IMR-90 (cell line): ENCODE results near the gene PTGER2. TPM values are rescaled to one million over a fixed set of nuclear protein-coding genes. Genes with fewer than 3 reads are reported as not detected.

ENCODE experiments used
- ATAC-seq: fragments of 200-7000 bp; cut with Tn5 transposase; 2 replicates; pipeline ENCODE4 v1.9.1; 2020; ENCODE audit warnings: low read depth, mild to moderate bottlenecking, moderate library complexity
- BruUV-seq: library from RNA; stranded (reverse); fragments of 400-500 nt; replicated peaks from 2 replicates; lab custom pipeline; 2021; lab: Mats Ljungman, UMichigan
- CTCF ChIA-PET: fragments of 300-600 bp; formaldehyde crosslinking; extraction: SDS; loops from one replicate; lab custom pipeline; 2021; ENCODE audit warnings: antibody characterized with exemption; lab: Yijun Ruan, JAX
- POLR2A ChIA-PET: fragments of 300-600 bp; sonication (Branson Sonifier 250); formaldehyde crosslinking; loops from one replicate; lab custom pipeline; 2022; ENCODE audit warnings: antibody characterized with exemption; ENCODE audit not compliant: unreplicated experiment; lab: Charles Lee
- DNase-seq: peaks from one replicate; pipeline ENCODE4 v3.0.0; 2013
- H2AFZ ChIP-seq: replicated peaks from 2 replicates; pipeline ENCODE3; 2013; ENCODE audit warnings: low read length, mild to moderate bottlenecking; ENCODE audit not compliant: poor library complexity
- H2AK5ac ChIP-seq: 2 replicates; pipeline ENCODE4 v1.6.1; 2013; ENCODE audit warnings: low read depth, low read length, inconsistent platforms
- H2AK9ac ChIP-seq: replicated peaks from 2 replicates; pipeline ENCODE3; 2013; ENCODE audit warnings: mild to moderate bottlenecking, low read depth, low read length, moderate library complexity; ENCODE audit not compliant: poor library complexity
- H2BK120ac ChIP-seq: 2 replicates; pipeline ENCODE4 v1.6.1; 2013; ENCODE audit warnings: low read depth, low read length, inconsistent platforms
- H2BK15ac ChIP-seq: 3 replicates; pipeline ENCODE4 v1.6.1; 2013; ENCODE audit warnings: low read depth, low read length, inconsistent platforms
- H2BK20ac ChIP-seq: 2 replicates; pipeline ENCODE4 v1.6.1; 2013; ENCODE audit warnings: low read depth, mild to moderate bottlenecking, inconsistent platforms, low read length, moderate library complexity
- H2BK5ac ChIP-seq: 2 replicates; pipeline ENCODE4 v1.6.1; 2013; ENCODE audit warnings: mild to moderate bottlenecking, low read depth, low read length, inconsistent platforms; ENCODE audit not compliant: poor library complexity, severe bottlenecking
- H3K14ac ChIP-seq: replicated peaks from 2 replicates; pipeline ENCODE4 v1.6.1; 2013; ENCODE audit warnings: low read depth, low read length, inconsistent platforms
- H3K18ac ChIP-seq: 2 replicates; pipeline ENCODE4 v1.6.1; 2013; ENCODE audit warnings: low read depth, low read length, control low read depth
- H3K23ac ChIP-seq: 2 replicates; pipeline ENCODE4 v1.6.1; 2013; ENCODE audit warnings: low read depth, low read length, inconsistent platforms
- H3K27ac ChIP-seq: 2 replicates; pipeline ENCODE4 v1.5.1; 2013; ENCODE audit warnings: mild to moderate bottlenecking, control low read depth, low read length; ENCODE audit not compliant: insufficient read depth
- H3K27me3 ChIP-seq: 2 replicates; pipeline ENCODE4 v1.6.1; 2013; ENCODE audit warnings: low read length; ENCODE audit not compliant: control insufficient read depth, insufficient read depth
- H3K36me3 ChIP-seq: 2 replicates; pipeline ENCODE4 v1.6.1; 2013; ENCODE audit warnings: low read length, mixed read lengths; ENCODE audit not compliant: control insufficient read depth, insufficient read depth
- H3K4ac ChIP-seq: 2 replicates; pipeline ENCODE4 v1.6.1; 2013; ENCODE audit warnings: low read depth, low read length, inconsistent platforms
- H3K4me1 ChIP-seq: 2 replicates; pipeline ENCODE4 v1.6.1; 2013; ENCODE audit warnings: low read length, mixed read lengths; ENCODE audit not compliant: control insufficient read depth, insufficient read depth
- H3K4me2 ChIP-seq: 2 replicates; pipeline ENCODE4 v1.6.1; 2013; ENCODE audit warnings: low read depth, mild to moderate bottlenecking, control low read depth, low read length, moderate library complexity
- H3K4me3 ChIP-seq: 2 replicates; pipeline ENCODE4 v1.5.1; 2013; ENCODE audit warnings: low read depth, mild to moderate bottlenecking, control low read depth, low read length, moderate library complexity; ENCODE audit not compliant: insufficient read depth
- H3K56ac ChIP-seq: 2 replicates; pipeline ENCODE4 v1.6.1; 2013; ENCODE audit warnings: low read length, inconsistent platforms; ENCODE audit not compliant: insufficient read depth; ENCODE audit errors: extremely low read depth
- H3K79me1 ChIP-seq, 2 experiments: 2 replicates each; pipeline ENCODE4 v1.6.1; 2013; ENCODE audit warnings: low read length in 2 of 2, inconsistent platforms in 1 of 2, low read depth in 1 of 2
- H3K9ac ChIP-seq: 2 replicates; pipeline ENCODE4 v1.6.1; 2013; ENCODE audit warnings: low read depth, low read length, control low read depth
- H3K9me1 ChIP-seq: 2 replicates; pipeline ENCODE4 v1.6.1; 2013; ENCODE audit warnings: low read length, inconsistent platforms; ENCODE audit not compliant: insufficient read depth
- H3K9me3 ChIP-seq: 2 replicates; pipeline ENCODE4 v1.6.1; 2013; ENCODE audit warnings: low read length; ENCODE audit not compliant: control insufficient read depth, insufficient read depth
- H4K20me1 ChIP-seq: 2 replicates; pipeline ENCODE4 v1.6.1; 2013; ENCODE audit warnings: low read length, inconsistent platforms; ENCODE audit not compliant: insufficient read depth
- H4K5ac ChIP-seq: 2 replicates; pipeline ENCODE4 v1.6.1; 2013; ENCODE audit warnings: mild to moderate bottlenecking, low read depth, low read length, control low read depth
- H4K8ac ChIP-seq, 2 experiments: 2 replicates each; pipeline ENCODE4 v1.6.1; 2013; ENCODE audit warnings: low read depth in 2 of 2, low read length in 2 of 2, control low read depth in 1 of 2, inconsistent platforms in 1 of 2
- H4K91ac ChIP-seq: 2 replicates; pipeline ENCODE4 v1.6.1; 2013; ENCODE audit warnings: low read depth, low read length, inconsistent platforms; ENCODE audit not compliant: insufficient read depth
- BHLHE40 ChIP-seq: fragments of 150-350 bp; IDR thresholded peaks from 2 replicates; pipeline ENCODE4 v1.6.1; 2016; ENCODE audit warnings: mild to moderate bottlenecking, low read depth, low read length
- CHD1 ChIP-seq: IDR thresholded peaks from 2 replicates; pipeline ENCODE4 v1.6.1; 2012; ENCODE audit warnings: low read depth, low read length, improper control_type of control experiment
- FOS ChIP-seq: fragments of 150-350 bp; IDR thresholded peaks from 2 replicates; pipeline ENCODE4 v1.6.1; 2016; ENCODE audit warnings: low read depth, low read length
- MAFK ChIP-seq: IDR thresholded peaks from 2 replicates; pipeline ENCODE4 v1.6.1; 2012; ENCODE audit warnings: low read depth, low read length, improper control_type of control experiment
- MAZ ChIP-seq: IDR thresholded peaks from 2 replicates; pipeline ENCODE4 v1.6.1; 2012; ENCODE audit warnings: low read depth, mild to moderate bottlenecking, low read length, improper control_type of control experiment, moderate library complexity, borderline replicate concordance
- MXI1 ChIP-seq: IDR thresholded peaks from 2 replicates; pipeline ENCODE4 v1.6.1; 2012; ENCODE audit warnings: low read depth, mild to moderate bottlenecking, low read length, moderate library complexity, borderline replicate concordance
- NFE2L2 ChIP-seq: fragments of 150-350 bp; IDR thresholded peaks from 2 replicates; pipeline ENCODE4 v1.6.1; 2016; ENCODE audit warnings: low read depth, mild to moderate bottlenecking, low read length
- POLR2A ChIP-seq: IDR thresholded peaks from 2 replicates; pipeline ENCODE4 v1.6.1; 2012; ENCODE audit warnings: mild to moderate bottlenecking, low read depth, low read length
- RAD21 ChIP-seq: IDR thresholded peaks from 2 replicates; pipeline ENCODE4 v1.6.1; 2012; ENCODE audit warnings: low read length, improper control_type of control experiment
- RCOR1 ChIP-seq: IDR thresholded peaks from 2 replicates; pipeline ENCODE4 v1.6.1; 2012; ENCODE audit warnings: mild to moderate bottlenecking, low read length, improper control_type of control experiment; ENCODE audit not compliant: insufficient replicate concordance
- RFX5 ChIP-seq: IDR thresholded peaks from 2 replicates; pipeline ENCODE4 v1.8.0; 2012; ENCODE audit warnings: low read depth, mild to moderate bottlenecking, low read length, moderate library complexity
- SMC3 ChIP-seq: fragments of 150-350 bp; IDR thresholded peaks from 2 replicates; pipeline ENCODE4 v1.6.1; 2016; ENCODE audit warnings: low read depth, mild to moderate bottlenecking, antibody characterized with exemption, low read length, moderate library complexity
- WGBS, 2 experiments: methylation state at CpG; one replicate each; pipeline versions ENCODE4 v1.1.5 to v1.1.7; 2013; ENCODE audit warnings: missing lambda C conversion rate in 2 of 2; ENCODE audit not compliant: insufficient read length in 1 of 2; ENCODE audit errors: extremely low coverage in 2 of 2; 5-methylcytosine and 5-hydroxymethylcytosine counted together
- dilution Hi-C: fragments of 300-500 bp; cut with HindIII; formaldehyde crosslinking; loops from one replicate; pipeline ENCODE4 v1.14.3; 2018; ENCODE audit warnings: low sequenced_read_pairs; ENCODE audit not compliant: unreplicated experiment
- in situ Hi-C: fragments of 300-500 bp; cut with MboI; formaldehyde crosslinking; loops from 3 replicates; pipeline ENCODE4 v1.14.3; 2019; ENCODE audit warnings: low sequenced_read_pairs, inconsistent platforms, mixed read lengths
- intact Hi-C: fragments of 100-400 bp; cut with micrococcal nuclease; formaldehyde crosslinking; loops from 2 replicates; pipeline ENCODE4 v1.10.0; 2022
- polyA plus RNA-seq, 3 experiments: library from polyadenylated mRNA; depleted of rRNA; stranded (reverse); fragments of >200 nt; gene quantifications; 2 replicates each; pipeline ENCODE4 v1.2.3, GENCODE V29; 2012; ENCODE audit warnings: low replicate concordance in 1 of 3
- total RNA-seq: library from RNA; depleted of rRNA; stranded (reverse); fragments of >200 nt; gene quantifications from 2 replicates; pipeline ENCODE4 v1.2.3, GENCODE V29; 2012
- TF ChIP-seq, protein P1 (sequence below): conservative IDR thresholded peaks from 2 replicates; pipeline ENCODE4 v1.5.1; 2012; ENCODE audit warnings: mild to moderate bottlenecking, low read depth, low read length, improper control_type of control experiment
- TF ChIP-seq, protein P2 (sequence below): fragments of 150-350 bp; IDR thresholded peaks from 2 replicates; pipeline ENCODE4 v1.6.1; 2016; ENCODE audit warnings: low read depth, mild to moderate bottlenecking, low read length, moderate library complexity, borderline replicate concordance
- TF ChIP-seq, protein P3 (sequence below): fragments of 150-350 bp; IDR thresholded peaks from 2 replicates; pipeline ENCODE4 v1.6.1; 2017; ENCODE audit warnings: mild to moderate bottlenecking, antibody characterized with exemption, low read length, low read depth

The PTGER2 gene
- total and polyA plus RNA-seq, 2 of the 4 experiments (the other 2 are of a cell fraction): 24.7 to 58.5 TPM

DNA sequence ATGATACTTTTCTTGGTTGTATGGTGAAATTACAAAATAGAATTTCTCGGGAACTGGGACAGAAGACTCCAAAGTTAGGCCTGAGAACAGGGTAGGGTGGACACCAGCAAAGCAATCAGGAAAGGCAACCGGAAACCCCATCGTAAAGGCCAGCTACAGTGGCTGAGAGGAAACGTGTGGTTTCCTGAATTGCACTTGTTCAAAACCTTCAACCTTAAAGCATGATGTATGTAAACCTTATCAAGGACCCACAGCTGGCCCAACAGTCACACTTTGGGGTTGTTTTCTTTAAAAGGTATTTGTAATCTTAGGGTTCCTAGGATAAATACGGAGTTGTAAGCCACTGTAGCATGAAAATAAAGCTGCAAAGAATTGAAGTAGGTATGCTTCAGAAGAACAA, 48.9 kb upstream of the PTGER2 start (continued):
- no peak for TF ChIP-seq BHLHE40
- no peak for TF ChIP-seq RAD21

GRCh38 chr14:52266179-52266578, 47.9 kb upstream of the PTGER2 start:
- dilution Hi-C loops (no loop called here), in situ Hi-C loops (no loop called here), intact Hi-C loops (no loop called here)
- no peak overlapping the region for H3K9ac ChIP-seq
- H3K27ac ChIP-seq: no peak overlapping the region
- ATAC-seq (peak; percentile 13; the same call in 1 of the 2 replicates), DNase-seq (peak; percentile 49)
- 33% methylated on average over 1 of the region's 3 CpGs; no CpG with 5 or more reads in 1 of the 2 experiments for WGBS, 2 experiments
- H2BK5ac ChIP-seq: no peak overlapping the region
- H3K79me1 ChIP-seq: no peaks in the 10 kb centered on the region
- H3K14ac ChIP-seq: no peak overlapping the region
- no peak overlapping the region for H4K8ac ChIP-seq
- no peaks in the 10 kb centered on the region for H3K36me3 ChIP-seq
- no peaks in the 10 kb centered on the region for H4K20me1 ChIP-seq
- ChIA-PET POLR2A (no interaction called here), CTCF (no interaction called here)
- no peaks in the 10 kb centered on the region for H3K9me3 ChIP-seq
- H3K9me1 ChIP-seq: 0 out of 2 replicates have a peak, but pooled peaks cover 3% of the 10 kb centered on the region
- H2BK120ac ChIP-seq: no peak overlapping the region
- no peak overlapping the region for H2AK9ac ChIP-seq
- H3K4me1 ChIP-seq: peaks cover 4% of the 10 kb centered on the region; the same call in 1 of the 2 replicates
- no peak overlapping the region for H3K56ac ChIP-seq
- no TSS peak for BruUV-seq
- H3K23ac ChIP-seq: no peak overlapping the region
- no peak overlapping the region for H2BK20ac ChIP-seq
- H3K4me3 ChIP-seq: no peak overlapping the region
- H2AFZ ChIP-seq: no peak overlapping the region
- H3K18ac ChIP-seq: no peak overlapping the region
- no peak overlapping the region for H3K4me2 ChIP-seq
- H2BK15ac ChIP-seq: no peak overlapping the region
- H3K27me3 ChIP-seq: peaks cover 50% of the 10 kb centered on the region
- H3K4ac ChIP-seq: no peak overlapping the region
- no peak overlapping the region for H4K91ac ChIP-seq
- H4K5ac ChIP-seq: no peak overlapping the region
- no peak overlapping the region for H2AK5ac ChIP-seq
- TF ChIP-seq POLR2A (no peak), MAZ (no peak), RFX5 (no peak), RCOR1 (no peak), FOS (no peak), MAFK (no peak), MXI1 (no peak), RAD21 (no peak), NFE2L2 (no peak), SMC3 (no peak), CHD1 (no peak), BHLHE40 (no peak)
- TF ChIP-seq, protein P1, sequence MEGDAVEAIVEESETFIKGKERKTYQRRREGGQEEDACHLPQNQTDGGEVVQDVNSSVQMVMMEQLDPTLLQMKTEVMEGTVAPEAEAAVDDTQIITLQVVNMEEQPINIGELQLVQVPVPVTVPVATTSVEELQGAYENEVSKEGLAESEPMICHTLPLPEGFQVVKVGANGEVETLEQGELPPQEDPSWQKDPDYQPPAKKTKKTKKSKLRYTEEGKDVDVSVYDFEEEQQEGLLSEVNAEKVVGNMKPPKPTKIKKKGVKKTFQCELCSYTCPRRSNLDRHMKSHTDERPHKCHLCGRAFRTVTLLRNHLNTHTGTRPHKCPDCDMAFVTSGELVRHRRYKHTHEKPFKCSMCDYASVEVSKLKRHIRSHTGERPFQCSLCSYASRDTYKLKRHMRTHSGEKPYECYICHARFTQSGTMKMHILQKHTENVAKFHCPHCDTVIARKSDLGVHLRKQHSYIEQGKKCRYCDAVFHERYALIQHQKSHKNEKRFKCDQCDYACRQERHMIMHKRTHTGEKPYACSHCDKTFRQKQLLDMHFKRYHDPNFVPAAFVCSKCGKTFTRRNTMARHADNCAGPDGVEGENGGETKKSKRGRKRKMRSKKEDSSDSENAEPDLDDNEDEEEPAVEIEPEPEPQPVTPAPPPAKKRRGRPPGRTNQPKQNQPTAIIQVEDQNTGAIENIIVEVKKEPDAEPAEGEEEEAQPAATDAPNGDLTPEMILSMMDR: no peak
- TF ChIP-seq, protein P2, sequence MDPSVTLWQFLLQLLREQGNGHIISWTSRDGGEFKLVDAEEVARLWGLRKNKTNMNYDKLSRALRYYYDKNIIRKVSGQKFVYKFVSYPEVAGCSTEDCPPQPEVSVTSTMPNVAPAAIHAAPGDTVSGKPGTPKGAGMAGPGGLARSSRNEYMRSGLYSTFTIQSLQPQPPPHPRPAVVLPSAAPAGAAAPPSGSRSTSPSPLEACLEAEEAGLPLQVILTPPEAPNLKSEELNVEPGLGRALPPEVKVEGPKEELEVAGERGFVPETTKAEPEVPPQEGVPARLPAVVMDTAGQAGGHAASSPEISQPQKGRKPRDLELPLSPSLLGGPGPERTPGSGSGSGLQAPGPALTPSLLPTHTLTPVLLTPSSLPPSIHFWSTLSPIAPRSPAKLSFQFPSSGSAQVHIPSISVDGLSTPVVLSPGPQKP: no peak
- TF ChIP-seq, protein P3, sequence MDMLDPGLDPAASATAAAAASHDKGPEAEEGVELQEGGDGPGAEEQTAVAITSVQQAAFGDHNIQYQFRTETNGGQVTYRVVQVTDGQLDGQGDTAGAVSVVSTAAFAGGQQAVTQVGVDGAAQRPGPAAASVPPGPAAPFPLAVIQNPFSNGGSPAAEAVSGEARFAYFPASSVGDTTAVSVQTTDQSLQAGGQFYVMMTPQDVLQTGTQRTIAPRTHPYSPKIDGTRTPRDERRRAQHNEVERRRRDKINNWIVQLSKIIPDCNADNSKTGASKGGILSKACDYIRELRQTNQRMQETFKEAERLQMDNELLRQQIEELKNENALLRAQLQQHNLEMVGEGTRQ: no peak
